SH-SY5Y (cell line): ENCODE measurements around the gene CLEC6A.

Source experiments
- GATA2 ChIP-seq: IDR thresholded peaks from 2 replicates; pipeline ENCODE4 v1.6.1; 2011; ENCODE audit warnings: mild to moderate bottlenecking, low read depth, low read length
- GATA3 ChIP-seq: IDR thresholded peaks from 2 replicates; pipeline ENCODE4 v1.6.1; 2011; ENCODE audit warnings: low read depth, mild to moderate bottlenecking, low read length, moderate library complexity

The CLEC6A gene

GRCh38 chr12:8455727-8456360 is at the start of gene CLEC6A:
Gene CLEC6A (plus strand): TSS chr12:8455962. CDS start chr12:8456112, 150 bp downstream.
- TF ChIP-seq GATA3: no peak

GRCh38 chr12:8420506-8420905 is 35.3 kb upstream of the CLEC6A start:
- no peak for TF ChIP-seq GATA2
- TF ChIP-seq GATA3: no peak

GRCh38 chr12:8445731-8446130 is 10.0 kb upstream of the CLEC6A start:
- TF ChIP-seq GATA3 (no peak), GATA2 (no peak)

GRCh38 chr12:8446642-8447547 is 8.9 kb upstream of the CLEC6A start:
- TF ChIP-seq GATA3: no peak
- no peak for TF ChIP-seq GATA2

GRCh38 chr12:8449355-8449859 is 6.4 kb upstream of the CLEC6A start:
- TF ChIP-seq GATA3 (no peak), GATA2 (no peak)

- TF ChIP-seq GATA3 (no peak), GATA2 (no peak)
Observed at GRCh38 chr12:8452036-8452435, 3.7 kb upstream of the CLEC6A start.

GRCh38 chr12:8453021-8453513 is 2.7 kb upstream of the CLEC6A start:
- no peak for TF ChIP-seq GATA2
- no peak for TF ChIP-seq GATA3

- TF ChIP-seq GATA3: no peak
- TF ChIP-seq GATA2: no peak
Observed at GRCh38 chr12:8453796-8454195, 2.0 kb upstream of the CLEC6A start.

- no peak for TF ChIP-seq GATA3
Observed at GRCh38 chr12:8455271-8455670, 491 bp upstream of the CLEC6A start.

- TF ChIP-seq GATA2: no peak
- TF ChIP-seq GATA3: no peak
Observed at GRCh38 chr12:8461426-8461825, 5.7 kb downstream of the CLEC6A start.

- no peak for TF ChIP-seq GATA3
- TF ChIP-seq GATA2: no peak
Observed at GRCh38 chr12:8465301-8465996, 9.7 kb downstream of the CLEC6A start.

GRCh38 chr12:8466241-8466640 is 10.5 kb downstream of the CLEC6A start:
- TF ChIP-seq GATA2 (no peak), GATA3 (no peak)

GRCh38 chr12:8471090-8471489 is 15.3 kb downstream of the CLEC6A start:
- TF ChIP-seq GATA2: no peak
- TF ChIP-seq GATA3: no peak

GRCh38 chr12:8475508-8476203 is 19.9 kb downstream of the CLEC6A start:
- TF ChIP-seq GATA2 (no peak), GATA3 (no peak)
